Measurements from ENCODE around the gene PPARD.

- TF ChIP-seq POLR2AphosphoS5 (IDR thresholded peaks at IDR 0.05; ENCODE audit: low read depth, low read length) (no peak), REST (IDR thresholded peaks at IDR 0.05; ENCODE audit: insufficient read depth in 1 of 2, low read depth in 2 of 2, low read length in 2 of 2) (no peak)
Observed at GRCh38 chr6:35403544-35404442, 61.4 kb downstream of the PPARD start.

Measured in PFSK-1 (cell line).